BE2C (cell line): Measurements from ENCODE around the gene NAPG. TPM values are rescaled to one million over a fixed set of nuclear protein-coding genes. Genes with fewer than 3 reads are reported as not detected.

Experiments
- DNase-seq: peaks from one replicate; pipeline ENCODE4 v3.0.0-alpha.2; 2020
- H3K27me3 ChIP-seq: fragments of 250-450 bp; sonication (Bioruptor Pico); 2 replicates; pipeline ENCODE4 v1.5.1; 2020; ENCODE audit warnings: mild to moderate bottlenecking
- H3K36me3 ChIP-seq: fragments of 250-450 bp; sonication (Bioruptor Pico); 2 replicates; pipeline ENCODE4 v1.5.1; 2020; ENCODE audit warnings: mild to moderate bottlenecking
- H3K4me1 ChIP-seq: fragments of 250-450 bp; sonication (Bioruptor Pico); 2 replicates; pipeline ENCODE4 v1.5.1; 2020
- H3K4me3 ChIP-seq: 2 replicates; pipeline ENCODE4 v1.5.1; 2011; ENCODE audit warnings: low read depth, low read length
- H3K9me3 ChIP-seq: fragments of 250-450 bp; sonication (Bioruptor Pico); 2 replicates; pipeline ENCODE4 v1.5.1; 2020
- CTCF ChIP-seq: IDR thresholded peaks from 2 replicates; pipeline ENCODE4 v1.5.1; 2012; ENCODE audit warnings: mild to moderate bottlenecking, low read depth, low read length
- polyA plus RNA-seq: library from polyadenylated mRNA; unstranded; fragments of >200 nt; gene quantifications from one replicate; pipeline ENCODE4 v1.2.1, GENCODE V29; 2012; ENCODE audit warnings: low read depth, missing spikeins; ENCODE audit not compliant: insufficient read length, insufficient read depth

Gene NAPG
- polyA plus RNA-seq = 12.7 TPM

- no peak for TF ChIP-seq CTCF
- H3K27me3 ChIP-seq = no peaks in the 10 kb centered on the region
- peak; percentile 84 for DNase-seq
- no peaks in the 10 kb centered on the region for H3K4me1 ChIP-seq
- peak within 1 kb of the TSS; percentile 89 for H3K4me3 ChIP-seq
- H3K9me3 ChIP-seq = no peaks in the 10 kb centered on the region
- no peaks in the 10 kb centered on the region for H3K36me3 ChIP-seq
Observed at GRCh38 chr18:10525697-10526560, at the start of gene NAPG. NAPG (plus strand) TSS chr18:10526027; CDS start chr18:10526103, 76 bp downstream.

GRCh38 chr18:10476338-10476791, 49.5 kb upstream of the NAPG start:
- H3K4me3 ChIP-seq = no peak overlapping the region
- H3K36me3 ChIP-seq = no peaks in the 10 kb centered on the region
- no peaks in the 10 kb centered on the region; the same call in 1 of the 2 replicates for H3K27me3 ChIP-seq
- no peak for DNase-seq
- H3K9me3 ChIP-seq = no peaks in the 10 kb centered on the region
- TF ChIP-seq CTCF = no peak
- no peaks in the 10 kb centered on the region for H3K4me1 ChIP-seq

DNA sequence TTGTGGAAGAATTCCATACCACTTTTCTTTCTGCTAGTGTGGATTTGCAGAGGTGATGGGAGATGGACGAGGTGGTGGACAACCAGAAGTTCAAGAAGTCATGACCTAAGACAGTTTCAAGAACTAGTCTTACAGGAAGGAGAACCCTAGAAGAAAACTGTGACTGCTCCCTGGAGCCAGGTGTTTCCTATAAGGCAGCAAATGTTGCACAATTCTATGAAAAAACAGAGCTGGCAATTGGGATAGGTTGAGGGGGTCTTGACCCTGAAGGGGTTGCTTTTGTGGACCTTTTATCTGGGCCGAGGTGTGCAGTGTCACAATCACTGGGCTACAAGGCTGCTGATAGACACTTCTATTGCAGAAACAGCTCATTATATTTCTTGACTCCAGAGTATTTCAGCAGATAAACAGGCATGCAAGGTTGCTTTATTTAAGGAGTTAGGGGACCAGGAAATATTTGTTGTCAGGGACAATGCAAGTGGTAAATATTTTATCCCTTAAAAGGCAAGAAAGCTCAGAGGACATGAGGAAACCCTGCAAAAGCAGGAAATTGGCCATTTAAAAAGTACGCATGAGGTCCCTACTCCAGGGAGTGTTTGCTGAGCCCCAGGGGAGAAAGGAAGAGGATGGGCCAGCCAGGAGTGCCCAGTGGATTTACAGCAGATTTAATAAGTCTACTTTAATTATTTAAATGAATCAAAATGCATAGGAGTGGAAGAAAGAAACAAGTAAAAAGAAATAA, 48.5 kb upstream of the NAPG start:
- no peak overlapping the region for H3K4me3 ChIP-seq
- H3K4me1 ChIP-seq = no peaks in the 10 kb centered on the region
- no peaks in the 10 kb centered on the region; the same call in 1 of the 2 replicates for H3K27me3 ChIP-seq
- TF ChIP-seq CTCF = no peak
- DNase-seq = no peak
- H3K36me3 ChIP-seq = no peaks in the 10 kb centered on the region
- H3K9me3 ChIP-seq = no peaks in the 10 kb centered on the region

DNA sequence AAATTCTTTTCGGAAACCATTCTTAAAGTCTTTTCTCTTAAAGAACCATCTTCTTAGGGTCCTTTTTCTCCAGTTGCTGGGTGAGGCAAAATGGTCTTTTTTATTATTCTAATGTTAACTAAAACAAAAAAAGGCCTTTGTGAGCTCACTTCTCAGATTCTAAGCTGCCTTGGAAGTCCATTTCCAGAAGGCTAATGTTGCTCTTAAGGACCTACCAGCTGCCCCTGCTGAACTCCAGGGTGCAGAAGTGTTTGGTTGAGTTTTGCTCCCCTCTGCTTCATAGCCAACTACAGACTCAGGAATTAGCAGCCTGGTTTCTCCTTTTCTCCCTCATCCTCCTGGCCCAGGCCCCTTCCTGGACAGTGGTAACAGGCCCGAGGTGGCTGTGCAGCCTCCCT, 48.0 kb upstream of the NAPG start:
- Histone ChIP-seq H3K4me1 (no peaks in the 10 kb centered on the region), H3K9me3 (no peaks in the 10 kb centered on the region), H3K4me3 (no peak overlapping the region), H3K36me3 (no peaks in the 10 kb centered on the region), H3K27me3 (no peaks in the 10 kb centered on the region; the same call in 1 of the 2 replicates)
- DNase-seq = no peak
- no peak for TF ChIP-seq CTCF

DNA sequence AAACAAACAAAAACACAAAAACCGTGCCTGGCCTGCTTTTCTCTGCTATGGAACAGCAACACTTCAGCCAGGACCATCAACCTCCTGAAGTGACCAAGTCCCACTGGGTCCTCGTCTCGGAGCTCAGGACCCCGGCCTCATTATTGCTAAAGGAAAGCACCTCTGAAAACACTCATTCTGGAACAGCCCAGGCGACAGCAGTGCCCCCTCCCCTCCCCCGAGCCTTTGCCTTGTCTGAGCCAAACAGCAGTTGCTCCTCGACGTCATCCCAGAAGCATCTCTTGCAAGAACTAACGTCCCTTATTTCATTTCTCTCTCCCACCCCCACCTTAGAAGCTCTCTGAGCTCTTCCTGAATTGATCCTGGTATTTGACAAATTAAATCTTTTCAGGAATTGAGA, 44.0 kb upstream of the NAPG start:
- H3K9me3 ChIP-seq = no peaks in the 10 kb centered on the region
- no peaks in the 10 kb centered on the region for H3K27me3 ChIP-seq
- H3K4me3 ChIP-seq = no peak overlapping the region
- TF ChIP-seq CTCF = no peak
- no peaks in the 10 kb centered on the region for H3K36me3 ChIP-seq
- H3K4me1 ChIP-seq = no peaks in the 10 kb centered on the region
- DNase-seq = no peak
